NT2/D1 (cell line): Measurements from ENCODE around the gene CDKL5.

Source experiments
- YY1 ChIP-seq: IDR thresholded peaks from 2 replicates; pipeline ENCODE4 v1.6.1; 2011; ENCODE audit not compliant: insufficient read length, insufficient read depth
- ZNF274 ChIP-seq: IDR thresholded peaks from 2 replicates; pipeline ENCODE4 v1.6.1; 2011; ENCODE audit warnings: mild to moderate bottlenecking, low read depth, low read length

DNA sequence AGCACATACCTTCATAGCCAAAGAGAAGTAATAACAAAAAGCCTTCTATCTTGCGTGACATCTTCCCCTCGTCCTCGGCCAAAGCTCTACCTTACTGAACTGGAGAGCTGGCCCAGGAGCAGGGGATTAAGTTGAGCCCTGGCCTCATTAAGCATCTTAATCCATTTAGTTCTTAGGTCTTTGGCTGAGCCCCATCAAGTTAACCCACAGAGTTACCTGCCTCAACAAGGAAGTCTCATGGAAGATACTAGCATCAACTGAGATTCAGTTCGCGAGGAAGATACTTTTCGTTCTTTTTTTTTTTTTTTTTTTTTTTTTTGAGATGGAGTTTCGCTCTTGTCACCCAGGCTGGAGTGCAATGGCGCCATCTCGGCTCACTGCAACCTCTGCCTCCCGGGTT lies 246.6 kb downstream of the CDKL5 start, which contains the start of gene RS1:
- TF ChIP-seq YY1, result no peak
- no peak for TF ChIP-seq ZNF274
